GM18502 (cell line): ENCODE results near the gene DDX6.
"Not testable (repeated sequence)": the region's sequence is repeated elsewhere in the genome, so short reads cannot be mapped to it uniquely, and the experiment has no call there.

Experiments used
- ATAC-seq: cut with Tn5 transposase; IDR thresholded peaks from one replicate; pipeline ENCODE4 v1.9.1; 2021; ENCODE audit warnings: mild to moderate bottlenecking; ENCODE audit not compliant: unreplicated experiment, poor library complexity

Gene DDX6

GRCh38 chr11:118748056-118748455, 42.9 kb downstream of the DDX6 start:
- ATAC-seq, result no peak

DNA sequence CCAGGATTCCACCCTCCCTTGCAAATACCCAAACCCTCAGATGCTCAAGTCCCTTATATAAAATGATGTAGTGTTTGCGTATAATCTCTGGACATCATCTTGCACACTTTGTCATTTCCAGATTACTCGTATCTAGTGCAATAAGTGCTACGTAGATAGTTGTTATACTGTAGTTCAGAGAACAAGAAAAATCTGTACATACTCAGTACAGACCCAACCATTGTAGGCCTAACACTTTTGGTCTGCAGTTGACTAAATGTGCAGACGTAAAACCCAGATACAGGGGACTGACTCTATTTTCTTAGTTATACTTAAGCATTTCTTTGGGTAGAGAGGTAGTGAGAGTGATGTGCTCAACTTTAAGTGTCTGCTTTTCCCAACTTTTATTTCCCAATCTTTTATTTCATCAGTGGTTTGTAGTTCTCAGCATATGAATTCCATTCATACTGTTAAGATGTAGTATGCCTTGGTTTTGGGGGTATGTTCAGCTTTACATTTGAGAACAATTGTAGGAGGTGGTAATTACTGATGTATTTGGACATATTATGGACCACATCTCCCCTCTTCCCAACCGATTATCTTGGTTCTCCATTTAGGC, 43.9 kb downstream of the DDX6 start:
- ATAC-seq, result no peak

DNA sequence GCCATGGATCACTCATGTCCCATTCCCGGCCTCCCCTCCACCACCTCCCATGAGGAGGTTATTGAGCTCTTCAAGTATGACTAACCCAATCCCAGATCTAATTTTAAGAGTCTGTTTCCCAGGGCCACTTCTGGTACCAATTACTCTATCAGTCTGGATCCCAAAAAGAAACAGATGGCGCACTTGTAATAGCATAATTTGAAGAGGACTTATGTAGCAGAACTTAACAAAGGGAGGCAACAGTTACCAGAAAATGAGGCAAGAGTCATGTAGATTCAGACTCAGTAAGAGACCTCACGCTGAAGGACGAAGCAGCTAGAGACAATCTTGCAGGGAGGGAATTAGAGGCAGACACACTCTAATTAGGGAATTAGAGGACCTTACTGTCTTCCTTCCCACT, 46.9 kb downstream of the DDX6 start:
- ATAC-seq, result no peak

DNA sequence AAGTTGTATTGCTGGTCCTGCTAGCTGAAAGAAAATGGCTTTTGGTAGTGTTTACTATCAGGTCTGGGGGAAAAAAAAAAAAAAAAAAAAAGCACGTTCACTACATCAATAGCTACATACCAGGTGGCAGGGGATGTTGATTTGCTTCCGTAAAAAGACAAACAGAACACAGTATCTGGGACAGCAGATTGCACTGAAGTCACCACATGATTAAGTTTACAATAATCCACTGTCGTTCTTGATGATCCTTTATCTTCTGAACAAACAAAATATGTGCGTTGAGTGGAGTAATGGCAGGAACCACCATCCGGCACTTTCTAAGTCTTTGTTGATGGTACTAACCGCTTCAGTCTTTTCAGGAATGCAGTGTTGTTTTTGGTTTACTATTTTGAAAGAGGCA, 48.7 kb downstream of the DDX6 start:
- ATAC-seq, result no peak

GRCh38 chr11:118740892-118741291, 50.1 kb downstream of the DDX6 start:
- no peak for ATAC-seq

DNA sequence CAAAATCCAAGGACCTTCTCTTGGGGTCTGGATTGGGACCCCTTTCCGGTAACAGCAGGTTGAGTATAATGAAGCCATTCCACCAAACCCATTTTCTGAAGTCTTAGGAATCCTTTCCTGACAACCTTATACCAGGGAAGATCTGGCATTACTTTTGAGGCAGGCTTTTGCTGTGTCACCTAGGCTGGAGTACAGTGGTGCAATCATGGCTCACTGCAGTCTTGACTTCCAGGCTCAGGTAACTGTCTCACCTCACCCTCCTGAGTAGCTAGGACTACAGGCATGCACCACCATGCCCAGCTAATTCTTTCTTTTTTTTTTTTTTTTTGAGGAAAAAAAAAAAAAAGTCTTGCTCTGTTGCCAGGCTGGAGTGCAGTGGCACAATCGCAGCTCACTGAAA, 55.8 kb downstream of the DDX6 start:
- ATAC-seq, result no peak

GRCh38 chr11:118734031-118734430, 56.9 kb downstream of the DDX6 start:
- ATAC-seq, result no peak

- ATAC-seq, result not testable (repeated sequence)
Measured at GRCh38 chr11:118729753-118730152, 61.2 kb downstream of the DDX6 start.

GRCh38 chr11:118728112-118728511, 62.9 kb downstream of the DDX6 start:
- ATAC-seq, result not testable (repeated sequence)

DNA sequence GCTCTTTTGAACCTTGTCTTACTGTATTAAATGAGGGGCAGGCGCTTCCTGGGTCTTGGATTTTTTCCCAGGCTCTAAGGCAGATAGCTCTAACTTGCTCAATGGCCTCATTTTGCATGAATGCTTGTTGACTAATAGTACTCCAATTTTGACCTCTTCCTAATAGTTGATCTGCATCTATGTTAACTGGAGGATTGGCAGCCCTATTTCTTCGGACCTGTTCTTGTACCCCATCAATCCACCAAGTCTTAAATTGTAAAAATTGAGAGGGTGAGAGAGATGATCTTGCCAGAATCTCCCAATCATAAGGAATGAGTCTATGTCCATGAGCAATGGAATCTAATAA, 63.3 kb downstream of the DDX6 start:
- ATAC-seq, result not testable (repeated sequence)

DNA sequence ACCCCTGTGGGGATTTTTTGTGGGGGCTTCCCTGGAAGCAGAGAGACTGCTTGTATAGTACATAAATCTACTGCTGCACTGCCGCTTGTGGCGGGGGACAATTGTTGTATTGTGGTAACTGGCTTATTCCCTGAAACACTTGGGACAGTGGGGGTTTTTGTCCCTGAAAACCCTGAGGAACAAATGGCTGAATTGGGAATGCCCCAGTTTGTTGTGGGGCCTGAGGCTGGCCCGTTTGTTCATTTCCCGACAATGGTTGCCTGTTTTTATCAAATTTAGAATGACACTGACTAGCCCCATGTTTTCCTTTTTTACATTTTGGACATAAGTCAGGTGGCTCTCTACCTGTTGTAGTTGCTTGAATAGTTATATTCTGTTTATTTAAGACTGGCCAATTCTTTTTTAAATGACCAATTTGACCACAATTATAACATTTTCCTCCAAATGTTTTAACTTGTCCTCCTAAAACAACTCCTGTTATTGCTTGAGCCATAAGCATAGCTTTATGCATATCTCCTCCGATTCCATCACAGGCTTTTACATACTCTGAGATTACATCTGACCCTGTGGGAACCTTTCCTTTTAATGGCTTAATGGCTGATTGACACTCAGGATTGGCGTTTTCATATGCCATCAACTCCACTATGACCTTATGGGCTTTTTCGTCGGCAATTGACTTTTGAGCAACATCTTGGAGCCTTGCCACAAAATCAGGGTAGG, 63.8 kb downstream of the DDX6 start:
- not testable (repeated sequence) for ATAC-seq

DNA sequence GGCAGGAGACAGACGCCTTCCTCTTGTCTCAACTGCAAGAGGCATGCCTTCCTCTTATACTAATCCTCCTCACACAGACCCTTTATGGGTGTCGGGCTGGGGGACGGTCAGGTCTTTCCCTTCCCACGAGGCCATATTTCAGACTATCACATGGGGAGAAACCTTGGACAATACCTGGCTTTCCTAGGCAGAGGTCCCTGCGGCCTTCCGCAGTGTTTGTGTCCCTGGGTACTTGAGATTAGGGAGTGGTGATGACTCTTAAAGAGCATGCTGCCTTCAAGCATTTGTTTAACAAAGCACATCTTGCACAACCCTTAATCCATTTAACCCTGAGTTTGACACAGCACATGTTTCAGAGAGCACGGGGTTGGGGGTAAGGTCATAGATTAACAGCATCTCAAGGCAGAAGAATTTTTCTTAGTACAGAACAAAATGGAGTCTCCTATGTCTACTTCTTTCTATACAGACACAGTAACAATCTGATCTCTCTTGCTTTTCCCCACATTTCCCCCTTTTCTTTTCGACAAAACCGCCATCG, 69.4 kb downstream of the DDX6 start:
- not testable (repeated sequence) for ATAC-seq

DNA sequence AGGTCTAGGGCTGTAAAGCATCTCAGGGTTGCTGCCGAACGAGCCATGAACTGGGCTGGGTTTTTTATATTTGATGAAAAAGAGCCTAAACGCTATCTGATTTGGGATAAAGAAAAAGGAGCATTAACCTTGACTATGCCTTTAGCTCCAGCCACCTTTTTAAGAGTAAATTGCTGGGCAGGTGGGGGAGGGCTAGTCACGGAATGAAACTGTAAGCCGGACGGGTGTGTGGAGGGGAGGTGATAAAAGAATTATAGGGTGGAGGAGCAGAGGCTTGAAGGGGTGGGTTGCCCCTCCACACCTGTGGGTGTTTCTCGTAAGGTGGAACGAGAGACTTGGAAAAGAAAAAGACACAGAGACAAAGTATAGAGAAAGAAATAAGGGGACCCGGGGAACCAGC, 70.2 kb downstream of the DDX6 start:
- ATAC-seq, result not testable (repeated sequence)

DNA sequence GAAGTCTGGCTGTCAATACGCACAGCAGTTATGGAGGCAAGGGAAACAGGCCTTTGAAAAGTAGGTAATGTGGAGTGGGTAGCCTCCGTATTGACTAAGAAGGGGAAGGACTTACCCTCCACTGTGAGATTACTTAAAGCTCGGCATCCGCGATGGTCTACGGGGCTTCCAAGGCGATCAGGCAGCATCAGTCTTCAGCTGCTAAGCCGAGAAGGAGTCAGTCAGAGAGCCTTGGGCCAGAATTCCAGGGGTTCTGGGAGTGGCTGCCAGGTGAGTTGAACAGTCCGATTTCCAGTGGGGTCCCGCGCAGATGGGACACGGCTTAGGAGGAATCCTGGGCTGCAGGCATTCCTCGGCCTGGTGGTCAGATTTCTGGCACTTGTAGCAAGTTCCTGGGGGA, 70.9 kb downstream of the DDX6 start:
- ATAC-seq, result not testable (repeated sequence)

DNA sequence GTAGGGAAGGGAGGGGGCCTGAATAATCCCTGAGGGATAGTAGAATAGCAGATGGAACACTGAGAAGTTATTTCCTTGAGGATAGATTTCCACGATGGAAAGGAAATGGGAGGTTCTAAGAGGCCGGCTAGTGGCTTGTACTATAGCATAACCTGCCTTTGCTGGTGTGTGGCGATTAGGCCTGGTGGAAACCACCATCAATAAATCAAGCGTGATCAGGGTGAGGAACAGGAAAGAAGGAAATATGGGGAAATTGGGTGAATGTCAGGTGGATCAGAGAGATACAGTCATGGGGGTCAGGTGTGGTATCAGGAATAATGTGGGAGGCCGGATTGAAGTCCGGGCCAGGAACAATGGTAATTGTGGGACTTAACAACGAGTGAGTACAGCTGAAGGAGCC, 72.4 kb downstream of the DDX6 start:
- ATAC-seq, result not testable (repeated sequence)

DNA sequence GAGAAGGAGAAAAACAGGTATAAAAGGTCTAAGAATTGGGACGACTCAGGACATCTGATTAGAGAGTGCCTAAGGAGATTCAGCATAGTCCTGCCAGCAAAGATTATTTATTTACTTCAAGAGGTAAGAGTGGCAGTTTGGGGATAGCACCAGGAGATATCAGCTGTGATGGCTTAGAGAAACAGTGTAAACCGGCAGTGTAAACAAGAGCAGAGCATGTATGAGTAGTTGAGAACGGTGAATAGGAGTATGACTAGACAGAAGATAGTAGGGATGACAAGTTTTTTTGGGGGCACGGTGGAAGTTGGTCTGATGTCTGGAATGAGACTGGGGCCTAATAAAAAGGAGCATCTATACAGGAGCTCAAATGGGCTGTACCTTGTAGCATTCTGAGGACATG, 73.2 kb downstream of the DDX6 start:
- ATAC-seq, result not testable (repeated sequence)

GRCh38 chr11:118717221-118717620, 73.7 kb downstream of the DDX6 start:
- not testable (repeated sequence) for ATAC-seq

GRCh38 chr11:118715837-118716260, 75.1 kb downstream of the DDX6 start:
- ATAC-seq, result no peak

- ATAC-seq, result peak; percentile 57
Measured at GRCh38 chr11:118715245-118715831, 75.6 kb downstream of the DDX6 start.

- ATAC-seq, result no peak
Measured at GRCh38 chr11:118714816-118715215, 76.1 kb downstream of the DDX6 start.

- not testable (repeated sequence) for ATAC-seq
Measured at GRCh38 chr11:118714416-118714815, 76.5 kb downstream of the DDX6 start.
